Measurements from ENCODE around the gene MOK. TPM values are rescaled to one million over a fixed set of nuclear protein-coding genes. Genes with fewer than 3 reads are reported as not detected.

The MOK gene
- total and polyA plus RNA-seq, 2 donors, result 2.9 to 9.0 TPM

- DNase-seq (ENCODE audit: low read depth in 6 of 9, low spot score in 9 of 9), result no peak
- Histone ChIP-seq H3K9me3 (ENCODE audit: control insufficient read depth in 2 of 2, insufficient read depth in 1 of 2, low read length in 1 of 2) (no peaks in the 10 kb centered on the region), H3K27ac (ENCODE audit: low read depth in 1 of 2, low read length in 1 of 2) (no peak overlapping the region), H3K4me1 (ENCODE audit: control insufficient read depth in 2 of 2, insufficient read depth in 2 of 2, low read length in 2 of 2) (no peaks in the 10 kb centered on the region), H3K27me3 (ENCODE audit: control insufficient read depth in 2 of 2, insufficient read depth in 1 of 2, low read length in 1 of 2) (no peaks in the 10 kb centered on the region), H3K36me3 (ENCODE audit: control insufficient read depth in 2 of 2, insufficient read depth in 2 of 2, low read length in 1 of 2) (no peaks in the 10 kb centered on the region), H3K4me3 (ENCODE audit: low read length in 2 of 2) (no peak overlapping the region)
- 95% methylated on average over 8 of the region's 8 CpGs for WGBS
Measured at GRCh38 chr14:102279688-102280348, 25.1 kb downstream of the MOK start.

DNA sequence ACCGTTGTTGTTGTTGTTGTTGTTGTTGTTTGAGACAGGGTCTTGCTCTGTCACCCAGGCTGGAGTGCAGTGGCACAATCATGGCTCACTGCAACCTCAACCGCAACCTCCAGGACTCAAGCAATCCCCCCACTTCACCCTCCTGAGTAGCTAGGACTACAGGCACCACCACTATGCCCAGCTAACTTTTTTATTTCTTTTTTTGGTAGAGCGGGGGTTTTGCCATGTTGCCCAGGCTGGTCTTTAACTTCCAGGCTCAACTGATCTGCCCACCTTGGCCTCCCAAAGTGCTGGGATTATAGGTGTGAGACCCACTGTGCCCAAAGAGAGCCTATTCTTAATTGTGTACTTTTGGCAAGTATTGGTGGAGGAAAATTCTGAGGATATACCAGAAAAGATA lies 25.7 kb downstream of the MOK start:
- H3K4me3 ChIP-seq (ENCODE audit: low read length in 2 of 2), result no peak overlapping the region
- no peak for DNase-seq (ENCODE audit: low read depth in 6 of 9, low spot score in 9 of 9)
- H3K36me3 ChIP-seq (ENCODE audit: control insufficient read depth in 2 of 2, insufficient read depth in 2 of 2, low read length in 1 of 2), result no peaks in the 10 kb centered on the region
- H3K27ac ChIP-seq (ENCODE audit: low read depth in 1 of 2, low read length in 1 of 2), result no peak overlapping the region
- H3K9me3 ChIP-seq (ENCODE audit: control insufficient read depth in 2 of 2, insufficient read depth in 1 of 2, low read length in 1 of 2), result no peaks in the 10 kb centered on the region
- H3K27me3 ChIP-seq (ENCODE audit: control insufficient read depth in 2 of 2, insufficient read depth in 1 of 2, low read length in 1 of 2), result no peaks in the 10 kb centered on the region
- H3K4me1 ChIP-seq (ENCODE audit: control insufficient read depth in 2 of 2, insufficient read depth in 2 of 2, low read length in 2 of 2), result no peaks in the 10 kb centered on the region
- 87% methylated on average over 3 of the region's 3 CpGs for WGBS

- Histone ChIP-seq H3K4me3 (ENCODE audit: low read length in 2 of 2) (no peak overlapping the region), H3K27ac (ENCODE audit: low read depth in 1 of 2, low read length in 1 of 2) (no peak overlapping the region), H3K27me3 (ENCODE audit: control insufficient read depth in 2 of 2, insufficient read depth in 1 of 2, low read length in 1 of 2) (no peaks in the 10 kb centered on the region), H3K9me3 (ENCODE audit: control insufficient read depth in 2 of 2, insufficient read depth in 1 of 2, low read length in 1 of 2) (no peaks in the 10 kb centered on the region), H3K4me1 (ENCODE audit: control insufficient read depth in 2 of 2, insufficient read depth in 2 of 2, low read length in 2 of 2) (no peaks in the 10 kb centered on the region), H3K36me3 (ENCODE audit: control insufficient read depth in 2 of 2, insufficient read depth in 2 of 2, low read length in 1 of 2) (no peaks in the 10 kb centered on the region)
- DNase-seq (ENCODE audit: low read depth in 6 of 9, low spot score in 9 of 9), result no peak
- 97% methylated on average over 6 of the region's 6 CpGs for WGBS
Measured at GRCh38 chr14:102278631-102278935, 26.4 kb downstream of the MOK start.

- Histone ChIP-seq H3K36me3 (ENCODE audit: control insufficient read depth in 2 of 2, insufficient read depth in 2 of 2, low read length in 1 of 2) (no peaks in the 10 kb centered on the region), H3K9me3 (ENCODE audit: control insufficient read depth in 2 of 2, insufficient read depth in 1 of 2, low read length in 1 of 2) (no peaks in the 10 kb centered on the region), H3K27ac (ENCODE audit: low read depth in 1 of 2, low read length in 1 of 2) (no peak overlapping the region), H3K4me1 (ENCODE audit: control insufficient read depth in 2 of 2, insufficient read depth in 2 of 2, low read length in 2 of 2) (no peaks in the 10 kb centered on the region), H3K27me3 (ENCODE audit: control insufficient read depth in 2 of 2, insufficient read depth in 1 of 2, low read length in 1 of 2) (no peaks in the 10 kb centered on the region), H3K4me3 (ENCODE audit: low read length in 2 of 2) (no peak overlapping the region)
- WGBS, result 92% methylated on average over 7 of the region's 7 CpGs
- no peak for DNase-seq (ENCODE audit: low read depth in 6 of 9, low spot score in 9 of 9)
Measured at GRCh38 chr14:102277874-102278630, 26.9 kb downstream of the MOK start.

DNA sequence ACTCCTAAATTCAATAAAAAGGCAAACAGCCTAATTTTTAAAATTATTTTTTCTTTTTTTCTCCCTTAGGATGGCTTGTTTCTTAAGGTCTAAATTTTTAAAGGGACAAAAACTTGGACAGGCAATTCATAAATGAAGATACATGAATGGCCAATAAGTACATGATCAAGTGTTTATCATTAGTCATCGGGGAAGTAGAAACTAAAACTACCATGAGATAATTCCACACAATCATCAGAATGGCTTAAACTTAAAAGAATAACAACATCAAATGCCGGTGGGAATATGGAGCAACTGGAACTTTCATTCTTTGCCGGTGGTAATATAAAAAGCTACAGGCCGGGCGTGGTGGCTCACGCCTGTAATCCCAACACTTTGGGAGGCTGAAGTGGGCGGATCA lies 29.1 kb downstream of the MOK start:
- Histone ChIP-seq H3K4me1 (ENCODE audit: control insufficient read depth in 2 of 2, insufficient read depth in 2 of 2, low read length in 2 of 2) (no peaks in the 10 kb centered on the region), H3K27ac (ENCODE audit: low read depth in 1 of 2, low read length in 1 of 2) (no peak overlapping the region), H3K4me3 (ENCODE audit: low read length in 2 of 2) (no peak overlapping the region), H3K27me3 (ENCODE audit: control insufficient read depth in 2 of 2, insufficient read depth in 1 of 2, low read length in 1 of 2) (no peaks in the 10 kb centered on the region), H3K36me3 (ENCODE audit: control insufficient read depth in 2 of 2, insufficient read depth in 2 of 2, low read length in 1 of 2) (no peaks in the 10 kb centered on the region), H3K9me3 (ENCODE audit: control insufficient read depth in 2 of 2, insufficient read depth in 1 of 2, low read length in 1 of 2) (no peaks in the 10 kb centered on the region)
- no peak for DNase-seq (ENCODE audit: low read depth in 6 of 9, low spot score in 9 of 9)
- WGBS, result 99% methylated on average over 7 of the region's 7 CpGs

GRCh38 chr14:102272392-102272791 lies 32.6 kb downstream of the MOK start:
- H3K4me1 ChIP-seq (ENCODE audit: control insufficient read depth in 2 of 2, insufficient read depth in 2 of 2, low read length in 2 of 2), result no peaks in the 10 kb centered on the region
- no peak overlapping the region for H3K4me3 ChIP-seq (ENCODE audit: low read length in 2 of 2)
- no peak overlapping the region for H3K27ac ChIP-seq (ENCODE audit: low read depth in 1 of 2, low read length in 1 of 2)
- 97% methylated on average over 5 of the region's 5 CpGs for WGBS
- DNase-seq (ENCODE audit: low read depth in 6 of 9, low spot score in 9 of 9), result no peak
- no peaks in the 10 kb centered on the region for H3K36me3 ChIP-seq (ENCODE audit: control insufficient read depth in 2 of 2, insufficient read depth in 2 of 2, low read length in 1 of 2)
- H3K27me3 ChIP-seq (ENCODE audit: control insufficient read depth in 2 of 2, insufficient read depth in 1 of 2, low read length in 1 of 2), result no peaks in the 10 kb centered on the region
- H3K9me3 ChIP-seq (ENCODE audit: control insufficient read depth in 2 of 2, insufficient read depth in 1 of 2, low read length in 1 of 2), result no peaks in the 10 kb centered on the region

GRCh38 chr14:102264775-102265174 lies 40.2 kb downstream of the MOK start:
- H3K9me3 ChIP-seq (ENCODE audit: control insufficient read depth in 2 of 2, insufficient read depth in 1 of 2, low read length in 1 of 2), result no peaks in the 10 kb centered on the region
- 96% methylated on average over 4 of the region's 4 CpGs for WGBS
- no peaks in the 10 kb centered on the region for H3K4me1 ChIP-seq (ENCODE audit: control insufficient read depth in 2 of 2, insufficient read depth in 2 of 2, low read length in 2 of 2)
- H3K36me3 ChIP-seq (ENCODE audit: control insufficient read depth in 2 of 2, insufficient read depth in 2 of 2, low read length in 1 of 2), result no peaks in the 10 kb centered on the region
- peak overlapping the region in 1 of 2 donors; percentile 36 for H3K27ac ChIP-seq (ENCODE audit: low read depth in 1 of 2, low read length in 1 of 2)
- DNase-seq (ENCODE audit: low read depth in 6 of 9, low spot score in 9 of 9), result no peak
- H3K4me3 ChIP-seq (ENCODE audit: low read length in 2 of 2), result no peak overlapping the region
- H3K27me3 ChIP-seq (ENCODE audit: control insufficient read depth in 2 of 2, insufficient read depth in 1 of 2, low read length in 1 of 2), result no peaks in the 10 kb centered on the region

- no peaks in the 10 kb centered on the region for H3K4me1 ChIP-seq (ENCODE audit: control insufficient read depth in 2 of 2, insufficient read depth in 2 of 2, low read length in 2 of 2)
- no peaks in the 10 kb centered on the region for H3K9me3 ChIP-seq (ENCODE audit: control insufficient read depth in 2 of 2, insufficient read depth in 1 of 2, low read length in 1 of 2)
- H3K27me3 ChIP-seq (ENCODE audit: control insufficient read depth in 2 of 2, insufficient read depth in 1 of 2, low read length in 1 of 2), result no peaks in the 10 kb centered on the region
- WGBS, result 98% methylated on average over 8 of the region's 8 CpGs
- no peak overlapping the region for H3K4me3 ChIP-seq (ENCODE audit: low read length in 2 of 2)
- H3K27ac ChIP-seq (ENCODE audit: low read depth in 1 of 2, low read length in 1 of 2), result no peak overlapping the region
- no peaks in the 10 kb centered on the region for H3K36me3 ChIP-seq (ENCODE audit: control insufficient read depth in 2 of 2, insufficient read depth in 2 of 2, low read length in 1 of 2)
- no peak for DNase-seq (ENCODE audit: low read depth in 6 of 9, low spot score in 9 of 9)
Measured at GRCh38 chr14:102264355-102264754, 40.6 kb downstream of the MOK start.

DNA sequence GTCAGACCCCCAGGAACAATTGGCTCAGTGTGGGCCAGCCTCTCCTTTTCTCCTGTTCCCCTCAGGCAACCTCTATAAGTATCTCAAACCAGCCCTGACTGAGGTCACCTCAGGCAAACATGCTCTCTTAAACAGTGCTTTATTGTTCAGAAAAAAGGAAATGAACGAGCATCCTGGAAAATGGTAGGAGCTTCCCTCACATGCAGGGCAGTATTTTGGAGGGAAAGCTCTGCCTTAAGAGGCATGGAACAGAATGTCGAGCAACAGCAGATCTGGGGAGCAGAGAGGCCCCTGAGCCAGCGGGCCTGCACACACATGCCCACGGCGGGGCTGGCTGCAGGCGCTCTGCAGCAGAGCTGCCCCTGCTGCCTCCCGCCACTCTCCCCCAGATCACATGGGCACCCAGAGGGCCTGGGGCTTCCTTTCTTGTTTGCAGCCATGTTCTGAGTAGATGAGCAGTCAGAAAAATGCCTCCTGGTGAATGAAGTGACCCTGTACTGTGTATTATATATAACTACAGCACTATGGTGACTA lies 42.0 kb downstream of the MOK start:
- DNase-seq (ENCODE audit: low read depth in 6 of 9, low spot score in 9 of 9), result no peak
- no peaks in the 10 kb centered on the region for H3K4me1 ChIP-seq (ENCODE audit: control insufficient read depth in 2 of 2, insufficient read depth in 2 of 2, low read length in 2 of 2)
- no peak overlapping the region for H3K4me3 ChIP-seq (ENCODE audit: low read length in 2 of 2)
- H3K36me3 ChIP-seq (ENCODE audit: control insufficient read depth in 2 of 2, insufficient read depth in 2 of 2, low read length in 1 of 2), result no peaks in the 10 kb centered on the region
- no peaks in the 10 kb centered on the region for H3K27me3 ChIP-seq (ENCODE audit: control insufficient read depth in 2 of 2, insufficient read depth in 1 of 2, low read length in 1 of 2)
- H3K9me3 ChIP-seq (ENCODE audit: control insufficient read depth in 2 of 2, insufficient read depth in 1 of 2, low read length in 1 of 2), result no peaks in the 10 kb centered on the region
- 86% methylated on average over 7 of the region's 7 CpGs for WGBS
- no peak overlapping the region for H3K27ac ChIP-seq (ENCODE audit: low read depth in 1 of 2, low read length in 1 of 2)
